ENCODE measurements around the gene GTPBP4.
"Not testable (repeated sequence)": the region's sequence is repeated elsewhere in the genome, so short reads cannot be mapped to it uniquely, and the experiment has no call there.

GTPBP4 gene

GRCh38 chr10:1050145-1050544 is 61.9 kb downstream of the GTPBP4 start:
- H3K27ac ChIP-seq (ENCODE audit: low read length): no peak overlapping the region
- no peaks in the 10 kb centered on the region for H3K9me3 ChIP-seq (ENCODE audit: insufficient read depth, low read depth, low read length)
- H3K36me3 ChIP-seq (ENCODE audit: insufficient read depth, low read depth, low read length): peaks cover 50% of the 10 kb centered on the region
- peak overlapping the region; percentile 87; the same call in 1 of the 2 replicates for H3K9ac ChIP-seq (ENCODE audit: low read depth, low read length)
- H3K4me1 ChIP-seq (ENCODE audit: insufficient read depth, low read length): peaks cover 9% of the 10 kb centered on the region
- H3K4me3 ChIP-seq (ENCODE audit: low read length): peak overlapping the region; percentile 94
- no peaks in the 10 kb centered on the region for H3K27me3 ChIP-seq (ENCODE audit: insufficient read depth, low read length)

GRCh38 chr10:1050554-1050953 is 62.3 kb downstream of the GTPBP4 start:
- Histone ChIP-seq H3K9me3 (ENCODE audit: insufficient read depth, low read depth, low read length) (no peaks in the 10 kb centered on the region), H3K27me3 (ENCODE audit: insufficient read depth, low read length) (no peaks in the 10 kb centered on the region), H3K4me1 (ENCODE audit: insufficient read depth, low read length) (peaks cover 11% of the 10 kb centered on the region), H3K36me3 (ENCODE audit: insufficient read depth, low read depth, low read length) (peaks cover 47% of the 10 kb centered on the region), H3K9ac (ENCODE audit: low read depth, low read length) (no peak overlapping the region), H3K4me3 (ENCODE audit: low read length) (peak overlapping the region; percentile 94), H3K27ac (ENCODE audit: low read length) (no peak overlapping the region)

GRCh38 chr10:1054684-1055083 is 66.5 kb downstream of the GTPBP4 start:
- Histone ChIP-seq H3K9ac (ENCODE audit: low read depth, low read length) (peak overlapping the region; percentile 93; the same call in 1 of the 2 replicates), H3K4me1 (ENCODE audit: insufficient read depth, low read length) (peaks cover 8% of the 10 kb centered on the region), H3K4me3 (ENCODE audit: low read length) (peak overlapping the region; percentile 97), H3K27me3 (ENCODE audit: insufficient read depth, low read length) (no peaks in the 10 kb centered on the region), H3K9me3 (ENCODE audit: insufficient read depth, low read depth, low read length) (no peaks in the 10 kb centered on the region), H3K36me3 (ENCODE audit: insufficient read depth, low read depth, low read length) (peaks cover 40% of the 10 kb centered on the region), H3K27ac (ENCODE audit: low read length) (no peak overlapping the region)

GRCh38 chr10:1056326-1057105 is 68.3 kb downstream of the GTPBP4 start, which contains the start of gene WDR37:
Gene WDR37, plus strand, starts transcription at chr10:1056385. Its CDS starts 15,771 bp downstream, at chr10:1072156.
- Histone ChIP-seq H3K36me3 (ENCODE audit: insufficient read depth, low read depth, low read length) (peaks cover 29% of the 10 kb centered on the region), H3K9ac (ENCODE audit: low read depth, low read length) (peak within 1 kb of the TSS; percentile 93), H3K4me3 (ENCODE audit: low read length) (peak within 1 kb of the TSS; percentile 97), H3K27me3 (ENCODE audit: insufficient read depth, low read length) (no peaks in the 10 kb centered on the region), H3K27ac (ENCODE audit: low read length) (peak within 1 kb of the TSS; percentile 41), H3K4me1 (ENCODE audit: insufficient read depth, low read length) (peaks cover 8% of the 10 kb centered on the region), H3K9me3 (ENCODE audit: insufficient read depth, low read depth, low read length) (no peaks in the 10 kb centered on the region)

GRCh38 chr10:1057106-1057657 is 68.9 kb downstream of the GTPBP4 start:
- Histone ChIP-seq H3K4me3 (ENCODE audit: low read length) (peak overlapping the region; percentile 97), H3K4me1 (ENCODE audit: insufficient read depth, low read length) (peaks cover 8% of the 10 kb centered on the region), H3K27ac (ENCODE audit: low read length) (no peak overlapping the region), H3K9me3 (ENCODE audit: insufficient read depth, low read depth, low read length) (no peaks in the 10 kb centered on the region), H3K9ac (ENCODE audit: low read depth, low read length) (peak overlapping the region; percentile 67; the same call in 1 of the 2 replicates), H3K36me3 (ENCODE audit: insufficient read depth, low read depth, low read length) (peaks cover 26% of the 10 kb centered on the region), H3K27me3 (ENCODE audit: insufficient read depth, low read length) (no peaks in the 10 kb centered on the region)

GRCh38 chr10:1058017-1058416 is 69.8 kb downstream of the GTPBP4 start:
- Histone ChIP-seq H3K4me1 (ENCODE audit: insufficient read depth, low read length) (peaks cover 8% of the 10 kb centered on the region), H3K36me3 (ENCODE audit: insufficient read depth, low read depth, low read length) (peaks cover 19% of the 10 kb centered on the region), H3K27me3 (ENCODE audit: insufficient read depth, low read length) (no peaks in the 10 kb centered on the region), H3K4me3 (ENCODE audit: low read length) (peak overlapping the region; percentile 97; the same call in 1 of the 2 replicates), H3K9ac (ENCODE audit: low read depth, low read length) (no peak overlapping the region), H3K27ac (ENCODE audit: low read length) (no peak overlapping the region), H3K9me3 (ENCODE audit: insufficient read depth, low read depth, low read length) (no peaks in the 10 kb centered on the region)

- Histone ChIP-seq H3K27me3 (ENCODE audit: insufficient read depth, low read length) (no peaks in the 10 kb centered on the region), H3K4me1 (ENCODE audit: insufficient read depth, low read length) (peaks cover 5% of the 10 kb centered on the region), H3K27ac (ENCODE audit: low read length) (no peak overlapping the region), H3K9ac (ENCODE audit: low read depth, low read length) (no peak overlapping the region), H3K36me3 (ENCODE audit: insufficient read depth, low read depth, low read length) (no peaks in the 10 kb centered on the region), H3K9me3 (ENCODE audit: insufficient read depth, low read depth, low read length) (no peaks in the 10 kb centered on the region), H3K4me3 (ENCODE audit: low read length) (no peak overlapping the region)
Observed at GRCh38 chr10:1059902-1060301, 71.7 kb downstream of the GTPBP4 start.

- Histone ChIP-seq H3K36me3 (ENCODE audit: insufficient read depth, low read depth, low read length) (no peaks in the 10 kb centered on the region), H3K4me3 (ENCODE audit: low read length) (no peak overlapping the region), H3K9ac (ENCODE audit: low read depth, low read length) (no peak overlapping the region), H3K27ac (ENCODE audit: low read length) (no peak overlapping the region), H3K4me1 (ENCODE audit: insufficient read depth, low read length) (no peaks in the 10 kb centered on the region), H3K9me3 (ENCODE audit: insufficient read depth, low read depth, low read length) (no peaks in the 10 kb centered on the region), H3K27me3 (ENCODE audit: insufficient read depth, low read length) (no peaks in the 10 kb centered on the region)
Observed at GRCh38 chr10:1061930-1062774, 73.9 kb downstream of the GTPBP4 start.

- no peak overlapping the region for H3K27ac ChIP-seq (ENCODE audit: low read length)
- H3K9ac ChIP-seq (ENCODE audit: low read depth, low read length): no peak overlapping the region
- H3K36me3 ChIP-seq (ENCODE audit: insufficient read depth, low read depth, low read length): no peaks in the 10 kb centered on the region
- H3K27me3 ChIP-seq (ENCODE audit: insufficient read depth, low read length): no peaks in the 10 kb centered on the region
- H3K4me3 ChIP-seq (ENCODE audit: low read length): no peak overlapping the region
- H3K4me1 ChIP-seq (ENCODE audit: insufficient read depth, low read length): no peaks in the 10 kb centered on the region
- no peaks in the 10 kb centered on the region for H3K9me3 ChIP-seq (ENCODE audit: insufficient read depth, low read depth, low read length)
Observed at GRCh38 chr10:1063232-1063865, 75.1 kb downstream of the GTPBP4 start.

GRCh38 chr10:1064964-1065247 is 76.7 kb downstream of the GTPBP4 start:
- H3K27me3 ChIP-seq (ENCODE audit: insufficient read depth, low read length): no peaks in the 10 kb centered on the region
- no peaks in the 10 kb centered on the region for H3K9me3 ChIP-seq (ENCODE audit: insufficient read depth, low read depth, low read length)
- no peaks in the 10 kb centered on the region for H3K4me1 ChIP-seq (ENCODE audit: insufficient read depth, low read length)
- H3K36me3 ChIP-seq (ENCODE audit: insufficient read depth, low read depth, low read length): no peaks in the 10 kb centered on the region
- no peak overlapping the region for H3K9ac ChIP-seq (ENCODE audit: low read depth, low read length)
- no peak overlapping the region for H3K4me3 ChIP-seq (ENCODE audit: low read length)
- H3K27ac ChIP-seq (ENCODE audit: low read length): no peak overlapping the region

- not testable (repeated sequence) for H3K27me3 ChIP-seq (ENCODE audit: insufficient read depth, low read length); H3K9ac ChIP-seq (ENCODE audit: low read depth, low read length); H3K4me1 ChIP-seq (ENCODE audit: insufficient read depth, low read length); H3K36me3 ChIP-seq (ENCODE audit: insufficient read depth, low read depth, low read length); H3K9me3 ChIP-seq (ENCODE audit: insufficient read depth, low read depth, low read length); H3K4me3 ChIP-seq (ENCODE audit: low read length); H3K27ac ChIP-seq (ENCODE audit: low read length)
Observed at GRCh38 chr10:1066734-1067133, 78.5 kb downstream of the GTPBP4 start.

Measured in iPS-20b (cell line).